RWPE2 (cell line): Measurements from ENCODE around the gene SERPINA7.
"Not testable (repeated sequence)": the region's sequence is repeated elsewhere in the genome, so short reads cannot be mapped to it uniquely, and the experiment has no call there.

Source experiments
- ATAC-seq: fragments of 200-7000 bp; cut with Tn5 transposase; 3 replicates; pipeline ENCODE4 v1.9.1; 2021; ENCODE audit warnings: low read depth
- DNase-seq: peaks from one replicate; pipeline ENCODE4 v3.0.0-alpha.2; 2020; ENCODE audit warnings: low spot score
- H3K27ac ChIP-seq: fragments of 450-650 bp; 2 replicates; pipeline ENCODE4 v1.5.1; 2017; ENCODE audit warnings: mild to moderate bottlenecking; ENCODE audit not compliant: poor library complexity, severe bottlenecking
- H3K27me3 ChIP-seq: fragments of 250-450 bp; sonication (Bioruptor Pico); 2 replicates; pipeline ENCODE4 v1.5.1; 2021; ENCODE audit warnings: mild to moderate bottlenecking, moderate library complexity; ENCODE audit not compliant: insufficient read depth, poor library complexity, severe bottlenecking
- H3K36me3 ChIP-seq: fragments of 250-450 bp; sonication (Bioruptor Pico); 2 replicates; pipeline ENCODE4 v1.5.1; 2020; ENCODE audit warnings: low read depth, mild to moderate bottlenecking, moderate library complexity
- H3K4me1 ChIP-seq: fragments of 250-450 bp; sonication (Bioruptor Pico); 2 replicates; pipeline ENCODE4 v1.5.1; 2021; ENCODE audit warnings: mild to moderate bottlenecking, moderate library complexity; ENCODE audit not compliant: insufficient read depth, poor library complexity, severe bottlenecking
- H3K4me3 ChIP-seq: fragments of 250-450 bp; sonication (Bioruptor Pico); 2 replicates; pipeline ENCODE4 v1.5.1; 2021; ENCODE audit warnings: mild to moderate bottlenecking, moderate library complexity; ENCODE audit not compliant: severe bottlenecking
- H3K9me3 ChIP-seq: fragments of 250-450 bp; sonication (Bioruptor Pico); 2 replicates; pipeline ENCODE4 v1.5.1; 2021; ENCODE audit warnings: mild to moderate bottlenecking, moderate library complexity; ENCODE audit not compliant: severe bottlenecking
- CTCF ChIP-seq: fragments of 450-650 bp; IDR thresholded peaks from one replicate; pipeline ENCODE4 v1.5.1; 2017; ENCODE audit warnings: mild to moderate bottlenecking, moderate library complexity; ENCODE audit not compliant: poor library complexity, severe bottlenecking

SERPINA7 gene

GRCh38 chrX:106022238-106022637, 16.3 kb downstream of the SERPINA7 start:
- ATAC-seq (no peak), DNase-seq (no peak)
- H3K36me3 ChIP-seq, result no peaks in the 10 kb centered on the region
- H3K27me3 ChIP-seq, result no peaks in the 10 kb centered on the region
- H3K4me3 ChIP-seq, result no peak overlapping the region
- H3K27ac ChIP-seq, result no peak overlapping the region
- no peaks in the 10 kb centered on the region for H3K4me1 ChIP-seq
- no peak for TF ChIP-seq CTCF
- H3K9me3 ChIP-seq, result no peaks in the 10 kb centered on the region

GRCh38 chrX:106014119-106014775, 24.3 kb downstream of the SERPINA7 start:
- Histone ChIP-seq H3K27ac (no peak overlapping the region), H3K4me3 (no peak overlapping the region), H3K9me3 (no peaks in the 10 kb centered on the region), H3K27me3 (no peaks in the 10 kb centered on the region), H3K36me3 (no peaks in the 10 kb centered on the region), H3K4me1 (no peaks in the 10 kb centered on the region)
- TF ChIP-seq CTCF, result no peak
- DNase-seq (no peak), ATAC-seq (no peak)

- no peak for TF ChIP-seq CTCF
- no peak overlapping the region for H3K4me3 ChIP-seq
- H3K27ac ChIP-seq, result no peak overlapping the region
- H3K4me1 ChIP-seq, result no peaks in the 10 kb centered on the region
- no peak for DNase-seq
- no peaks in the 10 kb centered on the region for H3K27me3 ChIP-seq
- H3K9me3 ChIP-seq, result no peaks in the 10 kb centered on the region
- no peaks in the 10 kb centered on the region for H3K36me3 ChIP-seq
- ATAC-seq, result no peak
Measured at GRCh38 chrX:106009145-106009544, 29.4 kb downstream of the SERPINA7 start.

DNA sequence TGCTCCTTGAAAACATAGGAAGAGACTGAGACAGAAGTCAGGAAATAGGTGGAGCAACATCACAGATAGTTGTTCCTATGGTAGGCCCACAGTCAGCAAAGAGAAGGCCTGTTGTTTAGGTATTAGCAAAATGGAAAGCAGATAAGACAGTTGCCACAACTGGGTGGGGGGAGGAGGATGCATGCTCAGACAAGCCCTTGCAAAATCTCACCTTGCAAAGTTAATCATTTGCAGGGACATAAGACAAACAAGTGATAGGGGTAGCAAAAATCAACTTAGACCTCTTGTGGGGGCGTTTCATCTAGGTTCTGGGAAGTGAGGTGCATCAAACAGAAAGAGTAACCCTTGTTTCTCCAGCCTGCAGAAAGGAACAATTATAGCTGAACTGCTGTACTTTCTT, 30.7 kb downstream of the SERPINA7 start:
- DNase-seq, result no peak
- Histone ChIP-seq H3K9me3 (no peaks in the 10 kb centered on the region), H3K4me1 (no peaks in the 10 kb centered on the region), H3K27me3 (no peaks in the 10 kb centered on the region), H3K36me3 (no peaks in the 10 kb centered on the region), H3K4me3 (no peak overlapping the region), H3K27ac (no peak overlapping the region)
- TF ChIP-seq CTCF, result no peak
- ATAC-seq, result no peak

DNA sequence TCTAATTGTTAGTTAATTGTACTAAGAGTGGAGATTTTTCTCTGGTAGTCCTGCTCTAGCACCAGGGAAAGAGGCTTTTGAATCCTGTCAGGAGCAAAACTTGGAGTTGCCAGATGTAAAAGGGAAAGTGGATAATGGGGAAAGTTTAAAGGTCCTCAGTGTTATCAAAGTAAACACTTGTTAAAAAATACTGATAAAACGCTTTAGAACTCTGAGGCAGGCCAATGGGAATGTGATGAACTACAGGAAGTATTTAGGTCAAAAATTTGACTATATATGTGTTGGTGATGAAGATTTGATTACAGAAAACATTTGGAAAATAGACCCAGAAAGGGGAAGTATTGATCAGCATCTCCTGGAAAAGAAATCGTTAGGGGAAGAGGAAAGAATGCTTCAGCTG, 32.8 kb downstream of the SERPINA7 start:
- no peak for TF ChIP-seq CTCF
- Histone ChIP-seq H3K27ac (no peak overlapping the region), H3K4me1 (no peaks in the 10 kb centered on the region)

DNA sequence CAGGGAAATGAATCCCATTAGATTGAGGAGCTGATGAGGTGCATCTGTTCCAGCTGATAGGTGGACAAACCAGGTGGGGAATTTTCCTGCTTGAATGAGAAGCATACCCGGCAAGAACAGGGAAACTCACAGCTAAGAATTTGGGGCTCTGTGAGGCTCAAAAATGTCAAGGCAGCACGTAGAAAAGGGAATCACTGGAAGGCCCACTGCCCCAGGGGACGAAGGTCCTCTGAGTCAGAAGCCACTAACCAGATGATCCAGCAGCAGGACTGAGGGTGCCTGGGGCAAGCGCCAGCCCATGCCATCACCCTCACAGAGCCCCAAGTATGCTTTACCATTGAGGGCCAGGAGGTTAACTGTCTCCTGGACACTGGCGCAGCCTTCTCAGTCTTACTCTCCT, 37.9 kb downstream of the SERPINA7 start:
- H3K9me3 ChIP-seq, H3K4me3 ChIP-seq, DNase-seq, H3K27me3 ChIP-seq, H3K36me3 ChIP-seq, ATAC-seq, H3K27ac ChIP-seq, H3K4me1 ChIP-seq: not testable (repeated sequence)

More for the DNA sequence above, 32.8 kb downstream of the SERPINA7 start:
- no peaks in the 10 kb centered on the region for H3K27me3 ChIP-seq
- ATAC-seq (no peak), DNase-seq (no peak)
- no peak overlapping the region for H3K4me3 ChIP-seq
- H3K9me3 ChIP-seq, result no peaks in the 10 kb centered on the region
- no peaks in the 10 kb centered on the region for H3K36me3 ChIP-seq
